Sciatic nerve (tissue), 2 donors: Measurements from ENCODE around the gene C11orf52. TPM values are rescaled to one million over a fixed set of nuclear protein-coding genes. Genes with fewer than 3 reads are reported as not detected.

ENCODE experiments used
- ATAC-seq: fragments of 200-7000 bp; cut with Tn5 transposase; one replicate; pipeline ENCODE4 v1.9.1; 2020; ENCODE audit warnings: mild to moderate bottlenecking, moderate library complexity
- DNase-seq: peaks from one replicate; pipeline ENCODE4 v3.0.0-alpha.2; 2020; ENCODE audit warnings: low spot score
- intact Hi-C: fragments of 100-400 bp; cut with DNase I; formaldehyde crosslinking; loops from one replicate; pipeline ENCODE4 v1.14.2; 2022
- total RNA-seq: library from RNA; stranded (reverse); fragmentation: NEBNext Ultra II Directional; extraction: Animal tissue kit (Norgen Biotek cat#: 25700); gene quantifications from one replicate; pipeline ENCODE4 v1.2.1, GENCODE V29; 2021
- donor health status: DM: no; HTN: no; CAD: no.
- donor health status: DM: no; HTN: no; CAD: no.

Gene C11orf52
- total RNA-seq, 1 donor from 2014 or later, result not detected

- DNase-seq (no peak), ATAC-seq (no peak)
- intact Hi-C loops, result no loop called here
Measured at GRCh38 chr11:111960916-111961315, 42.2 kb downstream of the C11orf52 start.

- ATAC-seq, result no peak
Measured at GRCh38 chr11:111961389-111962300, 42.9 kb downstream of the C11orf52 start.

GRCh38 chr11:111963931-111964340 is 45.2 kb downstream of the C11orf52 start:
- no peak for ATAC-seq
- intact Hi-C loops, result no loop called here
- DNase-seq, result no peak

More at GRCh38 chr11:111961389-111962300, 42.9 kb downstream of the C11orf52 start:
- intact Hi-C loops, result no loop called here
- no peak for DNase-seq

GRCh38 chr11:111966678-111967077 is 48.0 kb downstream of the C11orf52 start:
- DNase-seq, result no peak
- ATAC-seq, result no peak
- intact Hi-C loops, result no loop called here

GRCh38 chr11:111967649-111968048 is 48.9 kb downstream of the C11orf52 start:
- ATAC-seq, result no peak

GRCh38 chr11:111969344-111969743 is 50.6 kb downstream of the C11orf52 start:
- DNase-seq (no peak), ATAC-seq (no peak)
- intact Hi-C loops, result no loop called here

More at GRCh38 chr11:111967649-111968048, 48.9 kb downstream of the C11orf52 start:
- intact Hi-C loops, result no loop called here
- no peak for DNase-seq

- intact Hi-C loops, result no loop called here
- ATAC-seq (no peak), DNase-seq (no peak)
Measured at GRCh38 chr11:111974446-111974845, 55.7 kb downstream of the C11orf52 start.

- DNase-seq, result no peak
- intact Hi-C loops, result no loop called here
- ATAC-seq, result no peak
Measured at GRCh38 chr11:111975076-111975806, 56.5 kb downstream of the C11orf52 start.

GRCh38 chr11:111976119-111976766 is 57.5 kb downstream of the C11orf52 start:
- ATAC-seq, result no peak
- intact Hi-C loops, result loop anchor here (2.0 kb wide), 1 partner anchor 37 kb away; no protein-coding TSS in a partner anchor
- DNase-seq, result no peak

Other genes with a start within 250 kb of the C11orf52 start
- 37.7 TPM for gene PPP2R1B, start 152.5 kb upstream of the C11orf52 start, total RNA-seq
- 27.6 TPM for gene ALG9, start 47.3 kb upstream of the C11orf52 start, total RNA-seq
- 1.7 TPM for gene FDXACB1, start 39.7 kb upstream of the C11orf52 start, total RNA-seq
- 18.8 TPM for gene CFAP68, start 39.4 kb upstream of the C11orf52 start, total RNA-seq
- 1,238 TPM for gene CRYAB, start 7.1 kb upstream of the C11orf52 start, total RNA-seq
- gene HSPB2, start 6.2 kb upstream of the C11orf52 start, total RNA-seq, result 14.4 TPM
- gene DIXDC1, start 18.4 kb downstream of the C11orf52 start, total RNA-seq, result 45.2 TPM
- gene DLAT, start 106.5 kb downstream of the C11orf52 start, total RNA-seq, result 19.4 TPM
- gene PIH1D2, start 155.1 kb downstream of the C11orf52 start, total RNA-seq, result 1.8 TPM
- 18.1 TPM for gene NKAPD1, start 155.4 kb downstream of the C11orf52 start, total RNA-seq
- gene TIMM8B, start 167.8 kb downstream of the C11orf52 start, total RNA-seq, result 30.8 TPM
- gene SDHD, start 168.0 kb downstream of the C11orf52 start, total RNA-seq, result 75.5 TPM
- gene IL18, start 245.2 kb downstream of the C11orf52 start, total RNA-seq, result 20.3 TPM
- 0.58 TPM for gene TEX12, start 248.5 kb downstream of the C11orf52 start, total RNA-seq